ENCODE measurements around the gene NPM3. TPM values are rescaled to one million over a fixed set of nuclear protein-coding genes. Genes with fewer than 3 reads are reported as not detected.

The NPM3 gene
- total and polyA plus RNA-seq, 2 of the 4 experiments (the other 2 are of a cell fraction), result 84.1 to 112 TPM

DNA sequence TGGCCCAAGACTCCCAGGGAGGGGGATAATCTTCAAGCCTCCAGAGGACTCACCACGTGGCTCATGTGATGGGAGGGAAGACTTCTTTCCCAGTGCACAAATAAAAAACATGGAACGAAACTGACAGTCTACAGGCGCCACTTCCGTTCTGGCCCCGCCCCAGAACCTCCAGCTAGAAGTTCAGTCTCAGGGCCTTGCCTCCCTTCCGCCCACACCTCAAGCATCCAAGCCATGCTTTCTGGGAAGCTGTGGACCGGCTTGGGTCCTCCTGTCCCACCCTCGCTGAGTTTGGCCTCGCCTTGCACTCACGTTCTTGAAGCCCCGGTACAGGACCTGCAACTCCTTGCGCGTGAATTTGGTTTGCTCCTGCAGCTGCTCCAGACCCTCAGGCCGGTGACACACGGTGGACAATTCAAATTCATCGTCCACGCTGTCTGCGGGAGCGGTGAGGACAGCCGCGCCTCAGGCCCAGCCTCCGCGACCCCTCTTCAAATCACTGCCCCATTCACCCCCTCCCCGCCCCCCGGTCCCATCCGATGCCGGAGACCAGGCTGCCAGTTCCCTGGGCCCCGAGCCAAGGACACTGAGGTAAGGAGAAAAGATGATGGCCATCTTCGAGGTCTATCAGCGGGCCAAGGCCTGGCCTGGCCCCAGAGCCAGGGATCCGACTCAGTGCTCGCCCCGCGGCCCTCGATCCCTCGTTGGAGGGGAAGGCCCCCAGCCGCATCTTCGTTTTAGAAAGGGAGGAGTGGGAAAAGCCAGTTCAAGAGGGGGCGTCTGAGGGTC, 45.7 kb upstream of the NPM3 start:
- Histone ChIP-seq H3K27ac (ENCODE audit: insufficient read depth, low read length) (no peak overlapping the region), H2AFZ (replicated peaks; ENCODE audit: low read length, poor library complexity) (no peak overlapping the region), H2BK20ac (ENCODE audit: low read depth, low read length) (no peak overlapping the region), H3K4me1 (ENCODE audit: control insufficient read depth, insufficient read depth, low read length) (peaks cover 6% of the 10 kb centered on the region), H3K4me2 (ENCODE audit: low read depth, low read length) (no peak overlapping the region), H2BK120ac (ENCODE audit: low read depth, low read length) (no peak overlapping the region), H3K36me3 (ENCODE audit: control insufficient read depth, insufficient read depth, low read length) (no peaks in the 10 kb centered on the region; the same call in 1 of the 2 replicates), H3K14ac (replicated peaks; ENCODE audit: low read depth, low read length) (no peak overlapping the region), H3K9ac (ENCODE audit: low read depth, low read length) (no peak overlapping the region), H4K20me1 (ENCODE audit: insufficient read depth, low read length) (peaks cover 8% of the 10 kb centered on the region), H2BK15ac (ENCODE audit: low read depth, low read length) (no peak overlapping the region), H3K9me1 (ENCODE audit: insufficient read depth, low read length) (peaks cover 26% of the 10 kb centered on the region), H3K18ac (ENCODE audit: low read depth, low read length) (no peak overlapping the region), H3K79me1 (ENCODE audit: low read depth in 1 of 2, low read length in 2 of 2) (peaks cover 0 to 25% of the 10 kb centered on the region in 2 experiments; a peak in 2 of 4 replicates), H2AK9ac (replicated peaks; ENCODE audit: low read depth, low read length, poor library complexity) (peak overlapping the region; percentile 32), H3K23ac (ENCODE audit: low read depth, low read length) (no peak overlapping the region), H4K91ac (ENCODE audit: insufficient read depth, low read depth, low read length) (no peak overlapping the region), H2BK5ac (ENCODE audit: low read depth, low read length, poor library complexity, severe bottlenecking) (no peak overlapping the region), H3K4me3 (ENCODE audit: insufficient read depth, low read depth, low read length) (no peak overlapping the region), H2AK5ac (ENCODE audit: low read depth, low read length) (no peak overlapping the region), H3K4ac (ENCODE audit: low read depth, low read length) (no peak overlapping the region), H3K27me3 (ENCODE audit: control insufficient read depth, insufficient read depth, low read length) (no peaks in the 10 kb centered on the region), H4K8ac (ENCODE audit: low read depth in 2 of 2, low read length in 2 of 2) (no peak overlapping the region), H4K5ac (ENCODE audit: low read depth, low read length) (no peak overlapping the region), H3K9me3 (ENCODE audit: control insufficient read depth, insufficient read depth, low read length) (no peaks in the 10 kb centered on the region), H3K56ac (ENCODE audit: extremely low read depth, insufficient read depth, low read length) (no peak overlapping the region)
- intact Hi-C loops (cut with micrococcal nuclease) (no loop called here), dilution Hi-C loops (cut with HindIII; ENCODE audit: low sequenced_read_pairs, unreplicated experiment) (no loop called here), in situ Hi-C loops (cut with MboI; ENCODE audit: low sequenced_read_pairs) (no loop called here)
- TF ChIP-seq CEBPB (IDR thresholded peaks at IDR 0.05; ENCODE audit: low read depth, low read length) (no peak), POLR2A (IDR thresholded peaks at IDR 0.05; ENCODE audit: low read depth, low read length) (no peak), RFX5 (IDR thresholded peaks at IDR 0.05; ENCODE audit: low read depth, low read length) (no peak), FOS (IDR thresholded peaks at IDR 0.05; ENCODE audit: low read depth, low read length) (no peak), MAFK (IDR thresholded peaks at IDR 0.05; ENCODE audit: low read depth, low read length) (no peak)
- TF ChIP-seq, protein P1, sequence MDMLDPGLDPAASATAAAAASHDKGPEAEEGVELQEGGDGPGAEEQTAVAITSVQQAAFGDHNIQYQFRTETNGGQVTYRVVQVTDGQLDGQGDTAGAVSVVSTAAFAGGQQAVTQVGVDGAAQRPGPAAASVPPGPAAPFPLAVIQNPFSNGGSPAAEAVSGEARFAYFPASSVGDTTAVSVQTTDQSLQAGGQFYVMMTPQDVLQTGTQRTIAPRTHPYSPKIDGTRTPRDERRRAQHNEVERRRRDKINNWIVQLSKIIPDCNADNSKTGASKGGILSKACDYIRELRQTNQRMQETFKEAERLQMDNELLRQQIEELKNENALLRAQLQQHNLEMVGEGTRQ (IDR thresholded peaks at IDR 0.05; ENCODE audit: low read depth, low read length), result no peak
- TF ChIP-seq, protein P2, sequence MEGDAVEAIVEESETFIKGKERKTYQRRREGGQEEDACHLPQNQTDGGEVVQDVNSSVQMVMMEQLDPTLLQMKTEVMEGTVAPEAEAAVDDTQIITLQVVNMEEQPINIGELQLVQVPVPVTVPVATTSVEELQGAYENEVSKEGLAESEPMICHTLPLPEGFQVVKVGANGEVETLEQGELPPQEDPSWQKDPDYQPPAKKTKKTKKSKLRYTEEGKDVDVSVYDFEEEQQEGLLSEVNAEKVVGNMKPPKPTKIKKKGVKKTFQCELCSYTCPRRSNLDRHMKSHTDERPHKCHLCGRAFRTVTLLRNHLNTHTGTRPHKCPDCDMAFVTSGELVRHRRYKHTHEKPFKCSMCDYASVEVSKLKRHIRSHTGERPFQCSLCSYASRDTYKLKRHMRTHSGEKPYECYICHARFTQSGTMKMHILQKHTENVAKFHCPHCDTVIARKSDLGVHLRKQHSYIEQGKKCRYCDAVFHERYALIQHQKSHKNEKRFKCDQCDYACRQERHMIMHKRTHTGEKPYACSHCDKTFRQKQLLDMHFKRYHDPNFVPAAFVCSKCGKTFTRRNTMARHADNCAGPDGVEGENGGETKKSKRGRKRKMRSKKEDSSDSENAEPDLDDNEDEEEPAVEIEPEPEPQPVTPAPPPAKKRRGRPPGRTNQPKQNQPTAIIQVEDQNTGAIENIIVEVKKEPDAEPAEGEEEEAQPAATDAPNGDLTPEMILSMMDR (conservative IDR thresholded peaks at IDR 0.05; ENCODE audit: low read depth, low read length), result no peak
- no TSS peak for BruUV-seq (replicated peaks)
- 75% methylated on average over 7 of the region's 39 CpGs; no CpG with 5 or more reads in 1 of the 2 experiments for WGBS, 2 experiments (ENCODE audit: extremely low coverage in 2 of 2, insufficient read length in 1 of 2)
- DNase-seq (no peak), ATAC-seq (ENCODE audit: low read depth) (no peak)
- ChIA-PET POLR2A (ENCODE audit: unreplicated experiment) (no interaction called here), CTCF (no interaction called here)
